Cardiac ventricle fibroblast (primary cell): ENCODE measurements around the gene CYP2C18. TPM values are rescaled to one million over a fixed set of nuclear protein-coding genes. Genes with fewer than 3 reads are reported as not detected.

Source experiments
- total RNA-seq: library from RNA; depleted of rRNA; stranded (reverse); fragments of >200 nt; gene quantifications from 2 replicates; pipeline ENCODE4 v1.2.3, GENCODE V29; 2015

CYP2C18 gene
- total RNA-seq, result not detected in 2 replicates

GRCh38 chr10:94683214-94684054 is at the start of gene CYP2C18:
Gene CYP2C18, plus strand, starts transcription at chr10:94683729. Its CDS starts 91 bp downstream, at chr10:94683820.

GRCh38 chr10:94762393-94762792 is 78.9 kb downstream of the CYP2C18 start, which contains the start of gene CYP2C19:
Gene CYP2C19, plus strand, starts transcription at chr10:94762681. Its CDS starts 25 bp downstream, at chr10:94762706.

Other genes starting within 250 kb of the CYP2C18 start
- 4.4 and 7.7 TPM in 2 replicates for gene HELLS, start 137.9 kb upstream of the CYP2C18 start, total RNA-seq
- gene CYP2C19, start 79.0 kb downstream of the CYP2C18 start, total RNA-seq, result not detected in 2 replicates